OCI-M2 (cell line): ENCODE results near the gene NKTR.
"Not testable (repeated sequence)": the region's sequence is repeated elsewhere in the genome, so short reads cannot be mapped to it uniquely, and the experiment has no call there.

Experiments used
- DNase-seq: peaks from one replicate; lab custom pipeline; 2025; ENCODE audit not compliant: unreplicated experiment; lab: John Stamatoyannopoulos, UW

Gene NKTR

DNA sequence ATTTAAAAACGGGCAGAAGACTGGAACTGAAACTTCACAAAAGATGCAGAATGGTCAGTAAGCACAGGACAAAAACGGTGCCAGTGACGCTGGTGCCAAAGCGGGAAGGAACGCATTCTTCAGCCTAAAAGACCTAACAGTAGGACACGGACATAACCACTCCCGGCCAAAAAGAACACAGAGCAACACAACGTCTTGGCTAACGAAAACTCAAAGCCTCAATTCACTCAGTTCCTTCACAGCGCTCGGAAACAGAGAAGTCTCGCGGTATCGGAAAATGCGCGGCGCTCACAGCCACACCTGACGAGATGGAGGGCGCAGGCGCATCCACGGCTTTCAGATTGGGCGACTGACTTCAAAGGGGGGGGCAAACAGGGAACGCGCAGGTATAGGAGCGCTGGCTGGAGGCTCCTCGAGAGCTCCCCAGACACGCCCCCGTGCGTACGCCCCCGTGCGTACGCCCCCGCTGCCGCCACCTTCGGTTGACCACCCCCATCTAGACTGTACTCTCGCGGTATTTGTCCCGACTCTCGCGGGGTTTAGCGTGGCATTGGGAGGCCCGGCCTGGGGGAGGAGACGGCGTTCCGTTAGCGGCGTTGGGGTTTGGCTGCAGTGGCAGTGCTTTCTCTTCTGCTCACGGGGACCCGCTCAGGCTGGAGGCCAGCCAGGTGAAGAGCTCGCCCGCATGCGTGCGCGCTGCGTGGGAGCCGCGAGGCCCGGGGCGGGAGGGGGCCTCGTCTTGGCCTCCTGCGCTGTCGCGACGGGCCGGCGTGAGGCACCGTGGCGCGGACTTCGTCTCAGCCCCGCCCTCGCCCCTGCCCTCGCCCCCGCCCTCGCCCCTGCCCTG, at the start of gene NKTR:
TSS of gene NKTR (plus strand) at position 576 of the 847 bp plus-strand sequence. CDS start 321 bp downstream, outside the sequence.
- peak; percentile 85 for DNase-seq

DNA sequence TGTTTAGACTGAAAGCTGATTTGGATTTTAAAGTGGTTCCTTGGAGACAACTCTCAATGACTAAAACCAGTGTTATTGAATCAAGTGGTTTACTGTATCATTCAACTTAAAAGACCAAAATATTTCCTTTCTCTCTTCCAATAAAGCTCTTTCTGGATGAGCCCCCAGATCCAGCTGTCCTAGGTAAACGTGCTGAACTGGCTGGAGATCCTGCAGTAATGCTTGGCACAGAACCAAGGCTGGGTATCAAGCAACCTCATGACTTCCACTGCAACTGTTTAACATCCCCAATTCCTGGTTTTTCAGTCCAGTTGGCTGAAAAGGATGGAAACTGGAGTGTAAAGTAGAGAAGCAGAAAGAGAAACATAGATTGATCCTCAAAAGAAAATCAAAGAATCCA, 47.7 kb upstream of the NKTR start:
- DNase-seq: no peak

GRCh38 chr3:42556089-42556632, 44.3 kb upstream of the NKTR start:
- no peak for DNase-seq

DNA sequence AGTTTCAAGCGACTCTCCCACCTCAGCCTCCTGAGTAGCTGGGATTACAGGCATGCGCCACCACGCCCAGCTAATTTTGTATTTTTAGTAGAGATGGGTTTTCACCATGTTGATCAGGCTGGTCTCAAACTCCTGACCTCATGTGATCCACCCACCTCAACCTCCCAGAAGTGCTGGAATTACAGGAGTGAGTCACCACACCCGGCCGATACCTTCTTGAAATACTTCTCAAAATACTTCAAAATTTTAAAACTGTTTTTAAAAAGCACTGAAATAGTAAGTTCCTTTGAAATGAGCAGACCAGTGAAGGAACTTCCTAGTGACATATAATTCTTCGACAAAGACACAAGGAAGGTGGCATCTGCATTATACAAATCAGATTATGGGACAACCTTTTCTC, 43.7 kb upstream of the NKTR start:
- DNase-seq: not testable (repeated sequence)

DNA sequence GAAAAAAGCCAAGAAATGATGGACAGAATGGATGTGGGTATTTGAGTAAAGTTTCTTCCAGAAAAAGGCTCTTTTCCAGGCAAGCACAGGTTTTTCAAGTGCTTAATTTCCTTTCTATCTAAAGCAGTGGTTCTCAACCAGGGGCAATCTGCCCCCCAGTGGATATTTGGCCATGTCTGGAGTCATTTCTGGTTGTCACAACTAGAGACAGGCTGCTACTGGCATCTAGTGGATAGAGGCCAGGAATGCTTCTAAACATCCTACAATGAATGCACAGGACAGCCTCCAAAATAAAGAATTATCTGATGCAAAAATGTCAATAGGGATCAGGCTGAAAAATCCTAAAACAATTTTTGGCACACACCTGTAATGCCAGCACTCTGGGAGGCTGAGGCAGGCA, 42.6 kb upstream of the NKTR start:
- DNase-seq: no peak

- DNase-seq: no peak
Observed at GRCh38 chr3:42562047-42562907, 38.2 kb upstream of the NKTR start.

DNA sequence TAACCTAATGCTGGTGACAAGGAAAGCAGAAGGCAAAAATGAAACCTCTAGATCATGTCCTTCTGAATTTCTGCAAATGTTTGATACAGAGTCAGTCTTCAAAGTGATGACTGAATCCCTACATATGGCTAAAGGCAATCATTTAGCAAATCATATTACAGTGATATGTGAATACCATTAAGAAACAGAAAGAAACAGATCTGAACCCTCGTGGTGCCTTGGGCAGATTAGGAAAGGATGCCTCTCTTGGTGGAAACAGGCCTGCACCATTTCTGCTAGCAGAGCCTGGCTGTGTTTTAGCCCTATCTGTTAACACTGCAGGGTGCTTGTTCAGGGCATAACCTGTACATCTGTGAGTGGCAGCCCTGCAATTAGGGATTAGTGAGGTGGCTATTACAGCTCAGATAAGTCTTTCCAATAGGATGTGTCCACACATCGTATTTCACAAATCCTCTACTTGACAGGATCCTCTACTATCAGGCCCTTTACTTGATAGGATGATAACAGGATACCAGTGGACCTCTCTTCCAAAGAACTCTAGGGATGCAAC, 30.8 kb upstream of the NKTR start:
- DNase-seq: no peak

- DNase-seq: no peak
Observed at GRCh38 chr3:42572278-42572677, 28.2 kb upstream of the NKTR start.

DNA sequence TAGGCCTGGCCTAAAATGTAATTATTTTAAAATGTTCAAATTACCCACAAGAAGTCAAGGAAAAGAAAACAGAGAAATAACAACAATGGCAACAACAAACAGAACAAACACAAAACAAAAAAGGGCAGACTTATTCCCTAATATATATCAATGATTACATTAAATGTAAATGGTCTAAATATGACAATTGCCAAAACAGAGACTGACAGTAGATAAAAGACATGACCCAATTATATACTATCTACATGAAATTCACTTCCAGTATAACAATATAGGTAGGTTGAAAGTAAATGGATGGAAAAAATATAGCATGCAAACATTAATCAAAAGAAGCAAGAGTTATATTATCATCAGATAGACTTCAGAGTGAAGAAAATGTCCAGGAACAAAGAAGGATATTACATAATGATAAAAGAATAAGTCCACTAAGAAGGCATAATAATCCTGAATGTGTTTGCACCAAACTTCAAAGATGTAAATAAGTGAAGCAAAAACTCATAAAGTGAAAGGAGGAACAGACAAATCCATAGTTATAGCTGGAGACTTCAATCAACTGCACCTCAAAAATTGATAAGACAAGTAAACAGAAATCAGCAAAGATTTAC, 25.2 kb upstream of the NKTR start:
- no peak for DNase-seq

DNA sequence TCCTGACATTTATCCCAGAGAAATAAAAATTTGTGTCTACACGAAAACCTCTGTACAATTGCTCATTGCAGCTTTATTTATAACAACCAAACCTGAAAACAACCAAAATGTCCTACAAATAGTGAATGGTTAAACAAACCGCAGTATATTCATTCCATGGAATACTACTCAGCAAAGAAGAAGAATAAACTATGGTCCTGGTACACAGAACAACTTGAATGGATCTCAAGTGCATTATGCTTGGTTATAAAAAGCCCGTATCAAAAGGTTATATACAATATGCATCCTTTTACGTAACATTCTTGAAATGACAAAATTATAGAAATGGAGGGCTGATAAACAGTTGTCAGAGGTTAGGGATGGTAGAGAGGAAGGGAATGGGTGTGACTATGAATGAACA, 22.4 kb upstream of the NKTR start:
- DNase-seq: no peak

- DNase-seq: not testable (repeated sequence)
Observed at GRCh38 chr3:42579346-42579745, 21.1 kb upstream of the NKTR start.

DNA sequence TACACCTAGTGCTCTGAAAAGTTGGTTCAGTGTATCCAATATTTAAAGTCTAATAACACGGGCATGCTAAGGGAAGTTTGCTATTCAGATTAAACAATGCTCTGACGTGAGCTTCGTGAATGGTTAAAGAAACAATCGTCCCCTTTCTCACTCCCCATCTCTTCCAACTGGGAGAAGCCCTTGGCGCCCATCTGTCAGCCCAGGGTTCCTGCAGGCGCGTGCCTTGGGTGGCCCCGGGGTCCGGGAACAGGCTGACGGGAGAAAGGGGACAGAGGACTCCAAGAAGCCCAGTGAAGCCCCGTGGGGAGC, 19.1 kb upstream of the NKTR start:
- no peak for DNase-seq

GRCh38 chr3:42581709-42582473, 18.6 kb upstream of the NKTR start, which contains the start of gene SEC22C:
TSS of gene SEC22C (minus strand) at chr3:42581967. CDS start at chr3:42569046, 12,921 bp downstream.
- peak; percentile 54 for DNase-seq

DNA sequence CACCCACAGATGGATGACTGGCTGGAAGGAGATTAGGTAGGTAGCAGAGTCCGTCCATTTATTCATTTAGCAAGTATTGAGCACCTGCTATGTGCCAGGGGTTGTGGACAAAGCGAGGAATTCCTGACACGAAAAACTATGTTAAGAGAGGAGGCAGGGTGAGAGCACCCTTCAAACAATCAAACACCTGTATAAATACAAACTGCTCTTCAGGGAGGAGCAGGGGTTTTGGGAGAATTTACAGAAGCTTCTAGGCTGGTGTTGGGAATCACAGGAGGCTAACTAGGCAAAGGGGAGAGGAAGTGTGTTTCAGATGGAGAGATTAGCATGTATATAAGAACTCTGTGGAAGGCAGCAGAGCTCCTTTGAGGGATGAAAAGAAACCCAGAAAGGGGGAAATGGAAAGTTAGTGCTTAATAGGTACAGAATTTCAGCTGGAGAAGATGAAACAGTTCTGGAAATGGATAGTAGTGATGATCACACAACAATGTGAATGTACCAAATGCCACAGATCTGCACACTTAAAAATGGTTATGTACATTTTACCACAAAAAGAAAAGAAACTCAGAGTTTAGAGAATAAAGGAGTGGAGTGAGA, 17.9 kb upstream of the NKTR start:
- DNase-seq: no peak

DNA sequence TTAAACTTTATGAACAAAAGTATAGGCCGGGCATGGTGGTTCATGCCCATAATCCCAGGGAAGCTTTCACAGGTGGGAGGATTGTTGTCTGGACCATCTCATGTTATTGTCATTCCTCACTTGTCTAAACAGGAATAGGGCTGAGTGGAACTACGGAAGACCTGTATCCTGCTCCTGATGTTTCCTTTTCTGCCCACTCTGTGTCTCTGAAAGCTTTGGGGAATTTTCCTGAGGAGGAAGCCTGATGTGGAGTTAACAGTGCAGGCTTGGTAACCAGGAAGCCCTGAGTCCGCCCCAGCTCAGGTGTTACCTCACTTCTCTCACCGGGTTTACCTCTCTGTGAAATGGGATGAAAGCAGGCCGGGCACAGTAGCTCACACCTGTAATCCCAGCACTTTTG, 11.9 kb upstream of the NKTR start:
- no peak for DNase-seq

GRCh38 chr3:42589382-42590109, 10.9 kb upstream of the NKTR start:
- no peak for DNase-seq

GRCh38 chr3:42590989-42591756, 9.3 kb upstream of the NKTR start:
- no peak for DNase-seq

GRCh38 chr3:42591811-42592210, 8.7 kb upstream of the NKTR start:
- no peak for DNase-seq

GRCh38 chr3:42593635-42594034, 6.9 kb upstream of the NKTR start:
- no peak for DNase-seq
